ENCODE results near the gene C9orf152. TPM values are rescaled to one million over a fixed set of nuclear protein-coding genes. Genes with fewer than 3 reads are reported as not detected.

The C9orf152 gene
- total and polyA plus RNA-seq, 2 donors (not counting 1 experiment from before 2014, with no cell fraction given), result under 0.01 TPM; not detected in 1

DNA sequence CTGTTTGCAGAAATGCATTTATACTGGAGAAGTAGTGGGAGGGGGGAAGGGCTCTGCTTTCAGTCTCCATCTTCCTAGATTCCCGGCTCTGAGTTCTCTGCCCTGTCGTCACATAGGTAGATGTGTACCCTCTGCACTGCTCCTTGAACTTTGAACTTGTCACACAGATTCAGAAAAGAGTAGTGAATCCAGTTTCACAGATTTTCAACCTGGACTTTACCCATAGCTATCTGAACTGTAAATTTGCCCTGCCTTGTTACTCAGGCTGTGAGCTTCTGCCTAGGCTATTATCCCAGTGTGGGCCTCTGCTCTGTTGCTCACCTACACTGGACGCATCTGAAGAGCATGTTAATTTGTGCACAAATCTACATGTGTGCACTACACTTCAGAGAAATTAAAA is 12.8 kb upstream of the C9orf152 start:
- Histone ChIP-seq H3K27ac (ENCODE audit: insufficient read depth, low read length) (no peak overlapping the region), H3K9me3 (ENCODE audit: control insufficient read depth, insufficient read depth, low read depth, low read length) (no peaks in the 10 kb centered on the region), H3K4me1 (ENCODE audit: control insufficient read depth, extremely low read depth, insufficient read depth, low read length) (no peaks in the 10 kb centered on the region), H3K4me3 (replicated peaks in 1 of 4; ENCODE audit: control extremely low read depth in 1 of 4, insufficient read depth in 1 of 4, low read depth in 3 of 4, low read length in 4 of 4) (no peak overlapping the region), H3K4me2 (ENCODE audit: extremely low read depth, insufficient read depth, low read length) (no peak overlapping the region), H2AFZ (ENCODE audit: low read length) (no peak overlapping the region), H3K9ac (ENCODE audit: insufficient read depth, low read length) (no peak overlapping the region), H3K36me3 (ENCODE audit: control insufficient read depth, insufficient read depth, low read length) (no peaks in the 10 kb centered on the region), H3K27me3 (ENCODE audit: control insufficient read depth, insufficient read depth, low read length) (no peaks in the 10 kb centered on the region), H4K20me1 (ENCODE audit: control insufficient read depth, extremely low read depth, insufficient read depth, low read length) (no peaks in the 10 kb centered on the region), H3K79me2 (ENCODE audit: control insufficient read depth, insufficient read depth, low read length) (no peaks in the 10 kb centered on the region)
- TF ChIP-seq, protein P1, sequence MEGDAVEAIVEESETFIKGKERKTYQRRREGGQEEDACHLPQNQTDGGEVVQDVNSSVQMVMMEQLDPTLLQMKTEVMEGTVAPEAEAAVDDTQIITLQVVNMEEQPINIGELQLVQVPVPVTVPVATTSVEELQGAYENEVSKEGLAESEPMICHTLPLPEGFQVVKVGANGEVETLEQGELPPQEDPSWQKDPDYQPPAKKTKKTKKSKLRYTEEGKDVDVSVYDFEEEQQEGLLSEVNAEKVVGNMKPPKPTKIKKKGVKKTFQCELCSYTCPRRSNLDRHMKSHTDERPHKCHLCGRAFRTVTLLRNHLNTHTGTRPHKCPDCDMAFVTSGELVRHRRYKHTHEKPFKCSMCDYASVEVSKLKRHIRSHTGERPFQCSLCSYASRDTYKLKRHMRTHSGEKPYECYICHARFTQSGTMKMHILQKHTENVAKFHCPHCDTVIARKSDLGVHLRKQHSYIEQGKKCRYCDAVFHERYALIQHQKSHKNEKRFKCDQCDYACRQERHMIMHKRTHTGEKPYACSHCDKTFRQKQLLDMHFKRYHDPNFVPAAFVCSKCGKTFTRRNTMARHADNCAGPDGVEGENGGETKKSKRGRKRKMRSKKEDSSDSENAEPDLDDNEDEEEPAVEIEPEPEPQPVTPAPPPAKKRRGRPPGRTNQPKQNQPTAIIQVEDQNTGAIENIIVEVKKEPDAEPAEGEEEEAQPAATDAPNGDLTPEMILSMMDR (conservative IDR thresholded peaks at IDR 0.05 in 1 of 2, IDR thresholded peaks at IDR 0.05 in 1 of 2; ENCODE audit: low read depth in 1 of 2, low read length in 2 of 2), result no peak
- no peak for TF ChIP-seq EZH2 (IDR thresholded peaks at IDR 0.05; ENCODE audit: low read length, missing control alignments)
- DNase-seq (ENCODE audit: low read depth in 2 of 2), result no peak

DNA sequence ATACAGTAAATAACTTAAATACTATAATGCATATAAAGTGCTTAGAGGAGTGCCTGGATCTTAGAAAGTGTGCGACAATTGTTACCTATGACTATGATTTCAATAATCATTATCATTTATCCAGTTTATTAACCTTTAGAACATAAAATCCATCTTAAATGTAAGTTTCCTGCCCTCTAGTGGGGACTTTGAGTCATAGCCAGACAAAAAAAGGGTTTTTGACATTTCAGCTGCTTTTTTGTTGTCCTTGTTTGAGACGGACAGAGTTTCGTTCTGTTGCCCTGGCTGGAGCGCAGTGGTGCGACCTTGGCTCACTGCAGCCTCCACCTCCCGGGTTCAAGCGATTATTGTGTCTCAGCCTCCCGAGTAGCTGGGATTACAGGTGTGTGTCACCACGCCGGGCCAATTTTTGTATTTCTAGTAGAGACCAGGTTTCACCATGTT is 9.7 kb upstream of the C9orf152 start:
- peak overlapping the region in 1 of 4 experiments; percentile 24 for H3K4me3 ChIP-seq (replicated peaks in 1 of 4; ENCODE audit: control extremely low read depth in 1 of 4, insufficient read depth in 1 of 4, low read depth in 3 of 4, low read length in 4 of 4)
- H3K9ac ChIP-seq (ENCODE audit: insufficient read depth, low read length), result no peak overlapping the region
- H3K79me2 ChIP-seq (ENCODE audit: control insufficient read depth, insufficient read depth, low read length), result no peaks in the 10 kb centered on the region
- no peak overlapping the region for H3K27ac ChIP-seq (ENCODE audit: insufficient read depth, low read length)
- DNase-seq (ENCODE audit: low read depth in 2 of 2), result peak; percentile 43 to 70
- H3K9me3 ChIP-seq (ENCODE audit: control insufficient read depth, insufficient read depth, low read depth, low read length), result no peaks in the 10 kb centered on the region
- no peaks in the 10 kb centered on the region for H3K27me3 ChIP-seq (ENCODE audit: control insufficient read depth, insufficient read depth, low read length)
- H2AFZ ChIP-seq (ENCODE audit: low read length), result no peak overlapping the region
- TF ChIP-seq, protein P1 (conservative IDR thresholded peaks at IDR 0.05 in 1 of 2, IDR thresholded peaks at IDR 0.05 in 1 of 2; ENCODE audit: low read depth in 1 of 2, low read length in 2 of 2), result peak; percentile 61 to 71
- TF ChIP-seq EZH2 (IDR thresholded peaks at IDR 0.05; ENCODE audit: low read length, missing control alignments), result no peak
- no peaks in the 10 kb centered on the region for H3K4me1 ChIP-seq (ENCODE audit: control insufficient read depth, extremely low read depth, insufficient read depth, low read length)
- H3K4me2 ChIP-seq (ENCODE audit: extremely low read depth, insufficient read depth, low read length), result peak overlapping the region; percentile 34
- no peaks in the 10 kb centered on the region for H3K36me3 ChIP-seq (ENCODE audit: control insufficient read depth, insufficient read depth, low read length)
- H4K20me1 ChIP-seq (ENCODE audit: control insufficient read depth, extremely low read depth, insufficient read depth, low read length), result no peaks in the 10 kb centered on the region

DNA sequence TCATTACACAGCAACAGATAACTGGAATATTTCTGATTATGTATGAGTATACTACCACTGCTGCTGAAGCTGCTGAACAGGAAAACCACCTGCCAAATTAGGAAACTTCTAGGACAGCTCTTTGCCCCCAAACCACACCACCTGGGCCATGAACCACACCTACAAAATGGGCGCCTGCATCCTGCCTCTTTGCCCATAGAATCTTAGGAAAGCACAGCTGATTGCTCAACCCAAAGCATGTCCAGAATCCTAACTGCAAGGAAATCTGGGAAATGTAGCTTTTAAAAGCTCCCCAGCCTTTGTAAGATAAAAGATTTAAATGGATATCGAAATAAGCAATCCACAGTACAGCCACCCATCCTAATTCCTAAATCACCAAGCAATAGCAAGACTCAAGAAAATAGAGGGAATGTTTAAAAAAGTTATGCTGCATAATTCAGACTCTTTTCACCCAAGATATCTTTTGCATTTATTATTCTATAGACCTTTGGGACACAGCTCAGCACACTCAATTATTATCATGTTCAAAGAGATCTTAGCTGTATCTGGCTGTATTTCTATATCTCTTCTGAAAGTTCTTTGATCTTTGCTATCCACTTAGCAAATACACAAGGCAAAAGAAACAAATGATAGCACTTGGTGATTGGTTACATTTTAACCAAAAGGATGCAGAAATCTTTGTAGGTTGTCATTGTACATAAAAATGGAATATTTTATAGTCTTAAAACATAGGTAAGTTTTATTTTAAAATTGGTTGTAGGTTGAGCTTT is 6.8 kb upstream of the C9orf152 start:
- no peaks in the 10 kb centered on the region for H4K20me1 ChIP-seq (ENCODE audit: control insufficient read depth, extremely low read depth, insufficient read depth, low read length)
- H2AFZ ChIP-seq (ENCODE audit: low read length), result no peak overlapping the region
- no peaks in the 10 kb centered on the region for H3K79me2 ChIP-seq (ENCODE audit: control insufficient read depth, insufficient read depth, low read length)
- no peaks in the 10 kb centered on the region for H3K4me1 ChIP-seq (ENCODE audit: control insufficient read depth, extremely low read depth, insufficient read depth, low read length)
- H3K36me3 ChIP-seq (ENCODE audit: control insufficient read depth, insufficient read depth, low read length), result no peaks in the 10 kb centered on the region
- TF ChIP-seq, protein P1 (conservative IDR thresholded peaks at IDR 0.05 in 1 of 2, IDR thresholded peaks at IDR 0.05 in 1 of 2; ENCODE audit: low read depth in 1 of 2, low read length in 2 of 2), result no peak
- no peak for TF ChIP-seq EZH2 (IDR thresholded peaks at IDR 0.05; ENCODE audit: low read length, missing control alignments)
- no peak for DNase-seq (ENCODE audit: low read depth in 2 of 2)
- no peak overlapping the region for H3K9ac ChIP-seq (ENCODE audit: insufficient read depth, low read length)
- H3K27me3 ChIP-seq (ENCODE audit: control insufficient read depth, insufficient read depth, low read length), result peaks cover 5% of the 10 kb centered on the region
- H3K4me3 ChIP-seq (replicated peaks in 1 of 4; ENCODE audit: control extremely low read depth in 1 of 4, insufficient read depth in 1 of 4, low read depth in 3 of 4, low read length in 4 of 4), result no peak overlapping the region
- H3K27ac ChIP-seq (ENCODE audit: insufficient read depth, low read length), result no peak overlapping the region
- H3K9me3 ChIP-seq (ENCODE audit: control insufficient read depth, insufficient read depth, low read depth, low read length), result no peaks in the 10 kb centered on the region
- H3K4me2 ChIP-seq (ENCODE audit: extremely low read depth, insufficient read depth, low read length), result no peak overlapping the region
